Stimulated activated naive CD8-positive, alpha-beta T cell treated with anti-CD3 and anti-CD28 coated beads, Interleukin-15, Interleukin-2, amounts not matched to agents 100 ng/mL and 50 ng/mL, for 24 hours (primary cell): ENCODE data around the gene DAND5.
A peak's percentile ranks its signal among the peaks of the same experiment; 100 is the strongest.

ENCODE experiments used
- H3K27ac Mint-ChIP-seq: one replicate; pipeline ENCODE4 v1.8.0; 2021; ENCODE audit warnings: mild to moderate bottlenecking, mixed read lengths
- H3K27me3 Mint-ChIP-seq: one replicate; pipeline ENCODE4 v1.8.0; 2021; ENCODE audit warnings: mixed read lengths
- H3K36me3 Mint-ChIP-seq: one replicate; pipeline ENCODE4 v1.8.0; 2021; ENCODE audit warnings: low read depth, mixed read lengths
- H3K4me1 Mint-ChIP-seq: one replicate; pipeline ENCODE4 v1.8.0; 2021; ENCODE audit warnings: low read depth, mixed read lengths
- H3K4me3 Mint-ChIP-seq: one replicate; pipeline ENCODE4 v1.8.0; 2021; ENCODE audit warnings: mild to moderate bottlenecking, mixed read lengths
- H3K9me3 Mint-ChIP-seq: one replicate; pipeline ENCODE4 v1.8.0; 2021; ENCODE audit warnings: mixed read lengths

DAND5 gene

GRCh38 chr19:12990853-12991252 is 21.5 kb downstream of the DAND5 start:
- Mint-ChIP-seq H3K4me1 (peaks cover 7% of the 10 kb centered on the region), H3K36me3 (no peaks in the 10 kb centered on the region), H3K9me3 (no peaks in the 10 kb centered on the region), H3K4me3 (no peak overlapping the region), H3K27ac (no peak overlapping the region), H3K27me3 (peaks cover 15% of the 10 kb centered on the region)

GRCh38 chr19:12991296-12991695 is 21.9 kb downstream of the DAND5 start:
- Mint-ChIP-seq H3K27ac (no peak overlapping the region), H3K27me3 (peaks cover 15% of the 10 kb centered on the region), H3K36me3 (no peaks in the 10 kb centered on the region), H3K9me3 (no peaks in the 10 kb centered on the region), H3K4me1 (peaks cover 7% of the 10 kb centered on the region), H3K4me3 (no peak overlapping the region)

- Mint-ChIP-seq H3K27ac (no peak overlapping the region), H3K4me1 (peaks cover 7% of the 10 kb centered on the region), H3K9me3 (no peaks in the 10 kb centered on the region), H3K36me3 (no peaks in the 10 kb centered on the region), H3K4me3 (no peak overlapping the region), H3K27me3 (peaks cover 10% of the 10 kb centered on the region)
Measured at GRCh38 chr19:12992729-12993128, 23.4 kb downstream of the DAND5 start.

- Mint-ChIP-seq H3K27me3 (peaks cover 10% of the 10 kb centered on the region), H3K27ac (peak overlapping the region; percentile 34), H3K4me1 (peaks cover 7% of the 10 kb centered on the region), H3K4me3 (no peak overlapping the region), H3K36me3 (peaks cover under 1% of the 10 kb centered on the region), H3K9me3 (no peaks in the 10 kb centered on the region)
Measured at GRCh38 chr19:12993562-12993961, 24.2 kb downstream of the DAND5 start.

- peak within 1 kb of the TSS; percentile 87 for H3K27ac Mint-ChIP-seq
- peaks cover 4% of the 10 kb centered on the region for H3K36me3 Mint-ChIP-seq
- peaks cover 10% of the 10 kb centered on the region for H3K27me3 Mint-ChIP-seq
- H3K9me3 Mint-ChIP-seq: no peaks in the 10 kb centered on the region
- H3K4me3 Mint-ChIP-seq: peak within 1 kb of the TSS; percentile 87
- H3K4me1 Mint-ChIP-seq: peaks cover 7% of the 10 kb centered on the region
Measured at GRCh38 chr19:12994701-12995595, 25.6 kb downstream of the DAND5 start, which contains the start of gene NFIX. Gene NFIX (plus strand): TSS chr19:12995475. CDS start chr19:12995838, 363 bp downstream.

- Mint-ChIP-seq H3K4me1 (peaks cover 7% of the 10 kb centered on the region), H3K36me3 (peaks cover 4% of the 10 kb centered on the region), H3K27ac (peak overlapping the region; percentile 72), H3K4me3 (peak overlapping the region; percentile 82), H3K27me3 (peaks cover 10% of the 10 kb centered on the region), H3K9me3 (no peaks in the 10 kb centered on the region)
Measured at GRCh38 chr19:12995596-12996405, 26.4 kb downstream of the DAND5 start.

- Mint-ChIP-seq H3K27me3 (peaks cover 10% of the 10 kb centered on the region), H3K4me1 (peaks cover 7% of the 10 kb centered on the region), H3K9me3 (no peaks in the 10 kb centered on the region), H3K36me3 (peaks cover 4% of the 10 kb centered on the region), H3K27ac (no peak overlapping the region), H3K4me3 (peak overlapping the region; percentile 56)
Measured at GRCh38 chr19:12996406-12997094, 27.2 kb downstream of the DAND5 start.

GRCh38 chr19:12997179-12997966 is 28.0 kb downstream of the DAND5 start:
- peak overlapping the region; percentile 56 for H3K4me3 Mint-ChIP-seq
- peaks cover 4% of the 10 kb centered on the region for H3K36me3 Mint-ChIP-seq
- peaks cover 7% of the 10 kb centered on the region for H3K4me1 Mint-ChIP-seq
- no peaks in the 10 kb centered on the region for H3K9me3 Mint-ChIP-seq
- H3K27ac Mint-ChIP-seq: no peak overlapping the region
- peaks cover 10% of the 10 kb centered on the region for H3K27me3 Mint-ChIP-seq

GRCh38 chr19:12997967-12998940 is 28.9 kb downstream of the DAND5 start:
- peaks cover 10% of the 10 kb centered on the region for H3K27me3 Mint-ChIP-seq
- H3K36me3 Mint-ChIP-seq: peaks cover 4% of the 10 kb centered on the region
- H3K9me3 Mint-ChIP-seq: no peaks in the 10 kb centered on the region
- no peak overlapping the region for H3K4me3 Mint-ChIP-seq
- H3K4me1 Mint-ChIP-seq: peaks cover 7% of the 10 kb centered on the region
- no peak overlapping the region for H3K27ac Mint-ChIP-seq

- no peak overlapping the region for H3K27ac Mint-ChIP-seq
- peaks cover 4% of the 10 kb centered on the region for H3K36me3 Mint-ChIP-seq
- H3K9me3 Mint-ChIP-seq: no peaks in the 10 kb centered on the region
- H3K4me3 Mint-ChIP-seq: no peak overlapping the region
- no peaks in the 10 kb centered on the region for H3K4me1 Mint-ChIP-seq
- H3K27me3 Mint-ChIP-seq: no peaks in the 10 kb centered on the region
Measured at GRCh38 chr19:13001166-13001501, 31.8 kb downstream of the DAND5 start.

GRCh38 chr19:13001502-13002165 is 32.3 kb downstream of the DAND5 start:
- Mint-ChIP-seq H3K9me3 (no peaks in the 10 kb centered on the region), H3K4me1 (no peaks in the 10 kb centered on the region), H3K36me3 (peaks cover 4% of the 10 kb centered on the region), H3K27me3 (no peaks in the 10 kb centered on the region), H3K4me3 (no peak overlapping the region), H3K27ac (no peak overlapping the region)

- H3K27me3 Mint-ChIP-seq: no peaks in the 10 kb centered on the region
- no peaks in the 10 kb centered on the region for H3K9me3 Mint-ChIP-seq
- H3K36me3 Mint-ChIP-seq: peaks cover 4% of the 10 kb centered on the region
- no peaks in the 10 kb centered on the region for H3K4me1 Mint-ChIP-seq
- no peak overlapping the region for H3K4me3 Mint-ChIP-seq
- H3K27ac Mint-ChIP-seq: no peak overlapping the region
Measured at GRCh38 chr19:13002166-13002898, 33.0 kb downstream of the DAND5 start.
